Measurements from ENCODE around the gene PGLYRP3.
A peak's percentile ranks its signal among the peaks of the same experiment; 100 is the strongest.

The PGLYRP3 gene

DNA sequence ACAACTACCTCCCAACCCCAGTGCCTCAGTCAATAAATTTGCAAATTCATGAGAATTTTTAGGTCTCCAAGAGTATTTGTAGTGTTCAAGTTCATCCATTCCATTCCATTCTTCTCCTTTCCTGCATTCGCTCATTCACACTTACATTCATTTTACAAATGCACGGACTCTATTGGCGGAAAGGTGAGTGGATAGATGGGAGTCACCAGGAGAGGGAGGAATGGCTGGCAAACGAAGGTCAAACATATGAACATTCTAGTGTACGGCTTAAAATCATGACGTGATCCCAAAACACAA lies 50.7 kb downstream of the PGLYRP3 start:
- DNase-seq: no peak

DNA sequence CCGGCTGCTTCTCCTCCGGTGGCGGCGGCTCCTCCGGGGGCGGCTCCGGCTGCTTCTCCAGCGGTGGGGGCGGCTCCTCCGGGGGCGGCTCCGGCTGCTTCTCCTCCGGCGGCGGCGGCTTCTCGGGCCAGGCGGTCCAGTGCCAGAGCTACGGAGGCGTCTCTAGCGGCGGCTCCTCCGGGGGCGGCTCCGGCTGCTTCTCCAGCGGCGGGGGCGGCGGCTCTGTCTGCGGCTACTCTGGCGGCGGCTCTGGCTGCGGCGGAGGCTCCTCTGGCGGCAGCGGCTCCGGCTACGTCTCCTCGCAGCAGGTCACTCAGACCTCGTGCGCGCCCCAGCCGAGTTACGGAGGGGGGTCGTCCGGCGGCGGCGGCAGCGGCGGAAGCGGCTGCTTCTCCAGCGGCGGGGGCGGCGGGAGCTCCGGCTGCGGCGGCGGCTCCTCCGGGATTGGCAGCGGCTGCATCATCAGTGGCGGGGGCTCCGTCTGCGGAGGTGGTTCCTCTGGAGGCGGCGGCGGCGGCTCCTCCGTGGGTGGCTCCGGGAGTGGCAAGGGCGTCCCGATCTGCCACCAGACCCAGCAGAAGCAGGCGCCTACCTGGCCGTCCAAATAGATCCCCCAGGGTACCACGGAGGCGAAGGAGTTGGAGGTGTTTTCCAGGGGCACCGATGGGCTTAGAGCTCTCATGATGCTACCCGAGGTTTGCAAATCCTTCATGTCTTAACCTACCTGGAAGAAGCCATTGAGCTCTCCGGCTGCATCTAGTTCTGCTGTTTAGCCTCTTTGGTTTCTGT lies 51.3 kb downstream of the PGLYRP3 start:
- peak in 34 of 58 donors; percentile 9 to 76 (median 38) for DNase-seq

DNA sequence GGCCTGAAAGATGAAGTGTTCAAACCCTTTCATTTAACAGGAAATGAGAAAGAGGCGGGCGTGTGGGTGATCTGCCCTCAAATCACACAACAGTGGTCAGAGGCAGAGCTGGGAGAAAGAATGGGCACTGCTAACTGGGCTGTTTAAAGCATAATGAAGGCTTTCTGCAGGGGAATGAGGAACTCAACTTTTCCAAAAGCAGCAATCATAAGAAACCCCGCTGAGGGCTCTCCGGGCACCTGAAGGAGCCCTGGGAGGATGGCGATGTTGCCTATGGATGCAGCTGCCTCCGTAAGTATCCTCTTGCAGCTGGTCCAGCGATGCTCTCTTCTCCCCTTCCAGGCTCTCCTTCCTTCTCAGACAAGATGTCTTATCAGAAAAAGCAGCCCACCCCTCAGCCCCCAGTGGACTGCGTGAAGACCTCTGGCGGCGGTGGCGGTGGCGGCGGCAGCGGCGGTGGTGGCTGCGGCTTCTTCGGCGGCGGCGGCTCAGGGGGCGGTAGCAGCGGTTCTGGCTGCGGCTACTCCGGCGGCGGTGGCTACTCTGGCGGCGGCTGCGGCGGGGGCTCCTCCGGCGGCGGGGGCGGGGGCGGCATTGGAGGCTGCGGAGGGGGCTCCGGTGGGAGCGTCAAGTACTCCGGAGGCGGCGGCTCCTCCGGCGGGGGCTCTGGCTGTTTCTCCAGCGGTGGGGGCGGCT lies 52.0 kb downstream of the PGLYRP3 start:
- DNase-seq: peak in 8 of 58 donors; percentile 13 to 52 (median 43)

GRCh38 chr1:153259387-153259786 lies 53.4 kb downstream of the PGLYRP3 start, which contains the start of gene LORICRIN:
Gene LORICRIN, plus strand, starts transcription at chr1:153259687. Its CDS starts 1,263 bp downstream, at chr1:153260950.
- no peak for DNase-seq

GRCh38 chr1:153253693-153254092 lies 59.1 kb downstream of the PGLYRP3 start:
- DNase-seq: no peak

- DNase-seq: no peak
Measured at GRCh38 chr1:153253076-153253475, 59.7 kb downstream of the PGLYRP3 start.

DNA sequence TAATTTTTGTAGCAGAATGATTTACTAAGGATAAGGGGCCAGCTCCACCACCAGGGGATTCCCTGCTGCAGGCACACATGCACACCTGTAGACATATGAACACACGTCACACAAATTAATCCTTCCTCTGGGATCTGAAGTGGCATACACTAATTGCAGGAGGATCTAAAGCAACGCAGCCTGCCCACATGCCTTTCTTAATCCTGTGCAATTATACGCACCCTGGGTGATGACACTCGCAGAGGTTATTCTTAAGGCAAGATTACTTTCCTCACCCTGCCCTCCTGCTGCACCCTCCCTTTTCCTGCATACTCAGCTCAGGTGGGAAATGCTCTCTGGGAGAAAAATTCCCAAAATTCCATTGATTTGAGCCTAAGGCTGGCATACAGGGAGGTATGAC lies 60.8 kb downstream of the PGLYRP3 start:
- no peak for DNase-seq

- no peak for DNase-seq
Measured at GRCh38 chr1:153251562-153251961, 61.2 kb downstream of the PGLYRP3 start.

GRCh38 chr1:153251087-153251486 lies 61.7 kb downstream of the PGLYRP3 start:
- no peak for DNase-seq

DNA sequence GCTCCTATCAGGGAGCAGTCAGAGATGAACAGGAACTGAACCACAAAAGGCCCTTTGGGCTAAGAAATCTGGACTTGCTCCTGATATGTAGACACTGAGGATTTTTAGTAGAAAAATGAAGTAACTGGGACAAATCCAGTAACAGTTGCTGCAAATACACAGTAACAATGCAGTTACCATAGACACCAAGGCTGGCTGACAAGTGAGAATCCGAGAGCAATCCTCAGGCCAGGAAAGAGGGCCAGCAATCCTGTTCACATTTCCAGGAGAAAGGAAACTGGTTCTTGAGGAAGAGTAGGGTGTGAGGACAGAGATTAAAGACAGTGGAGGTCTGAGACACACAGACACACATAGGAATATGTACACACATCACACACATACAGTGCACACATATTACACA lies 62.6 kb downstream of the PGLYRP3 start:
- DNase-seq: peak in 7 of 58 donors; percentile 3 to 40 (median 18)

GRCh38 chr1:153248176-153248879 lies 64.4 kb downstream of the PGLYRP3 start:
- no peak for DNase-seq
